PC-3 (cell line): ENCODE data around the gene NPAS2. TPM values are rescaled to one million over a fixed set of nuclear protein-coding genes. Genes with fewer than 3 reads are reported as not detected.

ENCODE experiments used
- ATAC-seq: fragments of 200-7000 bp; cut with Tn5 transposase; 2 replicates; pipeline ENCODE4 v1.9.1; 2020; ENCODE audit warnings: mild to moderate bottlenecking, moderate library complexity
- BruUV-seq: library from RNA; stranded (reverse); fragments of 400-500 nt; replicated peaks from 2 replicates; lab custom pipeline; 2021; lab: Mats Ljungman, UMichigan
- CTCF ChIA-PET: fragments of 300-600 bp; sonication (Branson Sonifier 250); formaldehyde crosslinking; loops from one replicate; lab custom pipeline; 2022; ENCODE audit warnings: antibody characterized with exemption; lab: Charles Lee
- POLR2A ChIA-PET: fragments of 300-600 bp; sonication (Branson Sonifier 250); formaldehyde crosslinking; loops from one replicate; lab custom pipeline; 2022; ENCODE audit warnings: antibody characterized with exemption; ENCODE audit not compliant: unreplicated experiment; lab: Charles Lee
- DNase-seq: peaks from one replicate; pipeline ENCODE4 v3.0.0-alpha.2; 2015
- H2AFZ ChIP-seq: fragments of 300-600 bp; sonication (generic); 2 replicates; pipeline ENCODE4 v1.6.0; 2016; ENCODE audit warnings: antibody characterized with exemption, low read length
- H3F3A ChIP-seq: fragments of 300-600 bp; sonication (generic); one replicate; pipeline ENCODE4 v1.6.0; 2017; ENCODE audit warnings: antibody characterized with exemption, low read length, control low read depth, mild to moderate bottlenecking; ENCODE audit not compliant: unreplicated experiment
- H3K27ac ChIP-seq: fragments of 300-600 bp; sonication (generic); 2 replicates; pipeline ENCODE4 v1.5.1; 2016; ENCODE audit warnings: mild to moderate bottlenecking, low read length
- H3K27me3 ChIP-seq: fragments of 300-600 bp; sonication (generic); 2 replicates; pipeline ENCODE4 v1.6.1; 2016; ENCODE audit warnings: low read length, mixed read lengths
- H3K36me3 ChIP-seq: fragments of 300-600 bp; sonication (generic); 2 replicates; pipeline ENCODE4 v1.6.1; 2016; ENCODE audit warnings: low read depth, mixed run types, low read length, mixed read lengths
- H3K4me1 ChIP-seq: fragments of 300-600 bp; sonication (generic); 2 replicates; pipeline ENCODE4 v1.5.1; 2016; ENCODE audit warnings: low read length; ENCODE audit not compliant: insufficient read depth
- H3K4me2 ChIP-seq: fragments of 300-600 bp; sonication (generic); 2 replicates; pipeline ENCODE4 v1.6.0; 2016; ENCODE audit warnings: low read length
- H3K4me3 ChIP-seq: fragments of 300-600 bp; sonication (generic); 2 replicates; pipeline ENCODE4 v1.5.1; 2016; ENCODE audit warnings: mild to moderate bottlenecking, low read length, mixed read lengths
- H3K79me2 ChIP-seq: fragments of 300-600 bp; sonication (generic); 2 replicates; pipeline ENCODE4 v1.6.1; 2017; ENCODE audit warnings: low read length, mixed read lengths
- H3K9ac ChIP-seq: fragments of 300-600 bp; sonication (generic); 2 replicates; pipeline ENCODE4 v1.6.0; 2016; ENCODE audit warnings: mild to moderate bottlenecking, low read length
- H3K9me2 ChIP-seq: fragments of 300-600 bp; sonication (generic); replicated peaks from 2 replicates; pipeline ENCODE4 v1.6.1; 2016; ENCODE audit warnings: mixed run types, low read length, mixed read lengths
- H3K9me3 ChIP-seq: fragments of 300-600 bp; sonication (generic); 2 replicates; pipeline ENCODE4 v1.6.1; 2016; ENCODE audit warnings: low read length, mixed read lengths
- H4K20me1 ChIP-seq: fragments of 300-600 bp; sonication (generic); 2 replicates; pipeline ENCODE4 v1.6.1; 2016; ENCODE audit warnings: low read length, mixed read lengths
- CTCF ChIP-seq: fragments of 300-600 bp; sonication (generic); conservative IDR thresholded peaks from 2 replicates; pipeline ENCODE4 v1.5.1; 2017; ENCODE audit warnings: antibody characterized with exemption, low read depth, mild to moderate bottlenecking, low read length
- EZH2phosphoT487 ChIP-seq: fragments of 300-600 bp; sonication (generic); IDR thresholded peaks from 2 replicates; pipeline ENCODE4 v1.6.1; 2018; ENCODE audit warnings: mild to moderate bottlenecking, antibody characterized with exemption, low read length, borderline replicate concordance
- intact Hi-C: fragments of 100-400 bp; cut with micrococcal nuclease; formaldehyde crosslinking; loops from 2 replicates; pipeline ENCODE4 v1.9.0; 2023
- total RNA-seq: library from RNA; depleted of rRNA; stranded (reverse); fragments of >200 nt; gene quantifications from 2 replicates; pipeline ENCODE4 v1.2.3, GENCODE V29; 2014

NPAS2 gene
- total RNA-seq, 1 experiment from 2014 or later: 55.4 TPM

GRCh38 chr2:101036562-101036961 lies 216.6 kb downstream of the NPAS2 start:
- Histone ChIP-seq H3K9me2 (no peaks in the 10 kb centered on the region), H3K27me3 (no peaks in the 10 kb centered on the region), H3K4me1 (no peaks in the 10 kb centered on the region), H3K27ac (no peak overlapping the region), H4K20me1 (no peaks in the 10 kb centered on the region), H3F3A (no peaks in the 10 kb centered on the region), H3K9me3 (no peaks in the 10 kb centered on the region), H3K4me2 (no peak overlapping the region), H3K79me2 (no peaks in the 10 kb centered on the region), H3K36me3 (peaks cover 42% of the 10 kb centered on the region; the same call in 1 of the 2 replicates), H2AFZ (no peak overlapping the region), H3K9ac (no peak overlapping the region), H3K4me3 (no peak overlapping the region)
- POLR2A ChIA-PET: interaction anchor here (0.6 kb wide), 1 partner anchor 90 kb away, joined by 3 read pairs; no protein-coding TSS in a partner anchor
- TF ChIP-seq CTCF (peak; percentile 75), EZH2phosphoT487 (no peak)
- CTCF ChIA-PET: interaction anchor here (0.6 to 1.0 kb wide), 4 partner anchors 116 to 223 kb away, joined by 3 to 6 read pairs (median 4); no protein-coding TSS in a partner anchor
- DNase-seq: peak; percentile 60
- no TSS peak for BruUV-seq
- intact Hi-C loops: loop anchor here (1.0 to 5.0 kb wide), 2 partner anchors 76 to 116 kb away; no protein-coding TSS in a partner anchor
- peak; percentile 15; the same call in 1 of the 2 replicates for ATAC-seq

GRCh38 chr2:101037161-101037755 lies 217.3 kb downstream of the NPAS2 start:
- DNase-seq (no peak), ATAC-seq (no peak)
- H3K36me3 ChIP-seq: peaks cover 38% of the 10 kb centered on the region; the same call in 1 of the 2 replicates
- H3K4me3 ChIP-seq: no peak overlapping the region
- no peaks in the 10 kb centered on the region for H3K4me1 ChIP-seq
- H3K9ac ChIP-seq: no peak overlapping the region
- no peak overlapping the region for H2AFZ ChIP-seq
- intact Hi-C loops: loop anchor here (5.0 kb wide), 1 partner anchor 75 kb away; no protein-coding TSS in a partner anchor
- H3K9me2 ChIP-seq: no peaks in the 10 kb centered on the region
- H3F3A ChIP-seq: no peaks in the 10 kb centered on the region
- POLR2A ChIA-PET: interaction anchor here (0.5 to 0.6 kb wide), 2 partner anchors 89 to 98 kb away, joined by 3 read pairs; no protein-coding TSS in a partner anchor
- no peaks in the 10 kb centered on the region for H3K27me3 ChIP-seq
- TF ChIP-seq EZH2phosphoT487: no peak
- H3K79me2 ChIP-seq: no peaks in the 10 kb centered on the region
- no peaks in the 10 kb centered on the region for H3K9me3 ChIP-seq
- H4K20me1 ChIP-seq: no peaks in the 10 kb centered on the region
- CTCF ChIA-PET: interaction anchor here (0.6 to 1.0 kb wide), 3 partner anchors 116 to 222 kb away, joined by 3 to 6 read pairs (median 3); no protein-coding TSS in a partner anchor
- H3K27ac ChIP-seq: no peak overlapping the region
- no peak overlapping the region for H3K4me2 ChIP-seq
- no TSS peak for BruUV-seq

- Histone ChIP-seq H4K20me1 (no peaks in the 10 kb centered on the region), H3F3A (no peaks in the 10 kb centered on the region), H3K4me3 (no peak overlapping the region), H3K4me1 (no peaks in the 10 kb centered on the region), H3K9me3 (no peaks in the 10 kb centered on the region), H3K9me2 (no peaks in the 10 kb centered on the region), H3K9ac (no peak overlapping the region), H3K79me2 (no peaks in the 10 kb centered on the region), H3K36me3 (peaks cover 30% of the 10 kb centered on the region; the same call in 1 of the 2 replicates), H3K4me2 (no peak overlapping the region), H3K27ac (no peak overlapping the region), H2AFZ (no peak overlapping the region), H3K27me3 (no peaks in the 10 kb centered on the region)
- ChIA-PET CTCF (no interaction called here), POLR2A (no interaction called here)
- intact Hi-C loops: loop anchor here (5.0 kb wide), 1 partner anchor 74 kb away; no protein-coding TSS in a partner anchor
- no peak for TF ChIP-seq EZH2phosphoT487
- TF ChIP-seq CTCF: peak; percentile 84
- peak; percentile 44 for DNase-seq
- BruUV-seq: no TSS peak
- peak; percentile 50; the same call in 1 of the 2 replicates for ATAC-seq
Observed at GRCh38 chr2:101038455-101039255, 218.7 kb downstream of the NPAS2 start.
